HCT116 (cell line): ENCODE measurements around the gene DCP1A. TPM values are rescaled to one million over a fixed set of nuclear protein-coding genes. Genes with fewer than 3 reads are reported as not detected.

Experiments used
- ATAC-seq: fragments of 200-7000 bp; cut with Tn5 transposase; 2 replicates; pipeline ENCODE4 v1.9.1; 2020; ENCODE audit warnings: mild to moderate bottlenecking, moderate library complexity
- BruUV-seq: library from RNA; stranded (reverse); fragments of 400-500 nt; replicated peaks from 2 replicates; lab custom pipeline; 2021; lab: Mats Ljungman, UMichigan
- CTCF ChIA-PET: fragments of 300-600 bp; sonication (Branson Sonifier 250); formaldehyde crosslinking; loops from one replicate; lab custom pipeline; 2021; ENCODE audit warnings: antibody characterized with exemption; lab: Charles Lee
- POLR2A ChIA-PET: fragments of 300-600, 350-600 bp; sonication (Branson Sonifier 250); formaldehyde crosslinking; loops from one replicate; lab custom pipeline; 2021; ENCODE audit warnings: antibody characterized with exemption; lab: Charles Lee
- RAD21 ChIA-PET, 2 experiments: fragments of 300-600 bp; sonication (Branson Sonifier 250); formaldehyde crosslinking; loops; one replicate each; lab custom pipeline; 2023; ENCODE audit warnings: low total read pairs in 2 of 2; ENCODE audit not compliant: uncharacterized antibody in 2 of 2, unreplicated experiment in 2 of 2, low non-redundant PET in 1 of 2; lab: Charles Lee
- DNase-seq: peaks from one replicate; pipeline ENCODE4 v3.0.0-alpha.2; 2010; ENCODE audit warnings: low read depth, low spot score
- H2AFZ ChIP-seq: fragments of 200-600 bp; shearing (Covaris generic), sonication (generic); 2 replicates; pipeline ENCODE4 v1.6.1; 2017; ENCODE audit warnings: low read depth, mixed run types, mixed read lengths, antibody characterized with exemption, low read length; ENCODE audit not compliant: poor library complexity, severe bottlenecking
- H3K27ac ChIP-seq: 2 replicates; pipeline ENCODE4 v1.5.1; 2012; ENCODE audit warnings: low read depth, low read length
- H3K27me3 ChIP-seq: fragments of 200-600 bp; sonication (generic); 2 replicates; pipeline ENCODE4 v1.6.1; 2016; ENCODE audit warnings: mixed run types, low read length, mixed read lengths; ENCODE audit not compliant: insufficient read depth
- H3K36me3 ChIP-seq, 2 experiments: fragments of 200-500 bp in 1 of 2; fragments of 200-600 bp in 1 of 2; sonication (Bioruptor generic) in 1 of 2; sonication (generic) in 1 of 2; 2 replicates each; pipeline versions ENCODE4 v1.5.1 to v1.6.1; 2014 to 2016; ENCODE audit warnings: low read length in 2 of 2, inconsistent platforms in 1 of 2, mixed read lengths in 1 of 2, mixed run types in 1 of 2; ENCODE audit not compliant: insufficient read depth in 2 of 2, control insufficient read depth in 1 of 2
- H3K4me1 ChIP-seq, 2 experiments: fragments of 200-600 bp in 1 of 2; sonication (generic) in 1 of 2; 2 replicates each; pipeline versions ENCODE4 v1.5.1 to v1.6.1; 2012 to 2017; ENCODE audit warnings: low read length in 2 of 2, inconsistent platforms in 1 of 2, mild to moderate bottlenecking in 1 of 2, mixed read lengths in 1 of 2, mixed run types in 1 of 2, moderate library complexity in 1 of 2; ENCODE audit not compliant: insufficient read depth in 2 of 2, control insufficient read depth in 1 of 2
- H3K4me2 ChIP-seq: fragments of 200-600 bp; sonication (generic); 2 replicates; pipeline ENCODE4 v1.6.1; 2017; ENCODE audit warnings: mixed run types, low read length, mixed read lengths
- H3K4me3 ChIP-seq, 2 experiments: fragments of 200-600 bp in 1 of 2; sonication (generic) in 1 of 2; replicated peaks in 1 of 2; 2 replicates each; pipeline ENCODE4 v1.5.1; 2011 to 2016; ENCODE audit warnings: low read length in 2 of 2, control low read depth in 1 of 2, low read depth in 1 of 2, mild to moderate bottlenecking in 1 of 2, mixed read lengths in 1 of 2, mixed run types in 1 of 2
- H3K79me2 ChIP-seq: fragments of 200-600 bp; sonication (generic); 2 replicates; pipeline ENCODE4 v1.6.1; 2017; ENCODE audit warnings: mild to moderate bottlenecking, mixed run types, low read length, moderate library complexity, mixed read lengths; ENCODE audit not compliant: insufficient read depth
- H3K9ac ChIP-seq: fragments of 200-600 bp; sonication (generic); 2 replicates; pipeline ENCODE4 v1.6.1; 2016; ENCODE audit warnings: low read length, mixed read lengths
- H3K9me2 ChIP-seq: fragments of 200-600 bp; sonication (generic), shearing (Covaris generic); 2 replicates; pipeline ENCODE4 v1.6.1; 2017; ENCODE audit warnings: mixed run types, mild to moderate bottlenecking, moderate library complexity; ENCODE audit not compliant: insufficient read depth
- H3K9me3 ChIP-seq, 2 experiments: fragments of 200-500 bp in 1 of 2; fragments of 200-600 bp in 1 of 2; sonication (Bioruptor generic) in 1 of 2; sonication (generic) in 1 of 2; 2 replicates each; pipeline ENCODE4 v1.6.1; 2014 to 2017; ENCODE audit warnings: low read length in 2 of 2, mixed read lengths in 2 of 2, inconsistent platforms in 1 of 2, low read depth in 1 of 2, mild to moderate bottlenecking in 1 of 2, mixed run types in 1 of 2, moderate library complexity in 1 of 2; ENCODE audit not compliant: control insufficient read depth in 1 of 2, insufficient read depth in 1 of 2
- H4K20me1 ChIP-seq: fragments of 200-600 bp; sonication (generic), shearing (Covaris generic); 2 replicates; pipeline ENCODE4 v1.6.1; 2017; ENCODE audit warnings: mixed run types, mild to moderate bottlenecking, moderate library complexity; ENCODE audit not compliant: insufficient read depth
- ATF3 ChIP-seq: IDR thresholded peaks from 2 replicates; pipeline ENCODE4 v1.6.1; 2012
- CBX3 ChIP-seq: IDR thresholded peaks from 2 replicates; pipeline ENCODE4 v1.6.1; 2012; ENCODE audit warnings: low read depth
- CEBPB ChIP-seq: IDR thresholded peaks from 2 replicates; pipeline ENCODE4 v1.6.1; 2012; ENCODE audit warnings: low read depth
- ELF1 ChIP-seq: IDR thresholded peaks from 2 replicates; pipeline ENCODE4 v1.6.1; 2012; ENCODE audit warnings: low read depth, borderline replicate concordance
- EZH2 ChIP-seq: fragments of 200-600 bp; sonication (generic); IDR thresholded peaks from 2 replicates; pipeline ENCODE4 v1.6.1; 2017; ENCODE audit warnings: antibody characterized with exemption, mixed run types
- EZH2phosphoT487 ChIP-seq: fragments of 200-600 bp; IDR thresholded peaks from 2 replicates; pipeline ENCODE4 v1.6.1; 2018; ENCODE audit warnings: antibody characterized with exemption, borderline replicate concordance
- JUND ChIP-seq: IDR thresholded peaks from 2 replicates; pipeline ENCODE4 v1.6.1; 2012
- POLR2A ChIP-seq: IDR thresholded peaks from 2 replicates; pipeline ENCODE4 v1.7.0; 2011; ENCODE audit warnings: borderline replicate concordance; ENCODE audit not compliant: insufficient read depth, insufficient read length; ENCODE audit errors: extremely low read depth
- SIN3A ChIP-seq: IDR thresholded peaks from 2 replicates; pipeline ENCODE4 v1.6.1; 2012; ENCODE audit warnings: low read depth
- SP1 ChIP-seq: IDR thresholded peaks from 2 replicates; pipeline ENCODE4 v1.6.1; 2012; ENCODE audit warnings: low read depth
- TCF7L2 ChIP-seq: IDR thresholded peaks from 2 replicates; pipeline ENCODE4 v1.7.0; 2011; ENCODE audit warnings: borderline replicate concordance, inconsistent platforms; ENCODE audit not compliant: insufficient read depth, insufficient read length; ENCODE audit errors: extremely low read depth
- ZFX ChIP-seq: fragments of 450-650 bp; IDR thresholded peaks from 2 replicates; pipeline ENCODE4 v1.6.1; 2017
- ZNF274 ChIP-seq: fragments of 200-500 bp; sonication (Bioruptor generic); IDR thresholded peaks from 2 replicates; pipeline ENCODE4 v1.6.1; 2014; ENCODE audit warnings: mild to moderate bottlenecking, low read depth, low read length, inconsistent platforms
- intact Hi-C: fragments of 100-400 bp; cut with micrococcal nuclease; formaldehyde crosslinking; loops from 2 replicates; pipeline ENCODE4 v1.10.0; 2022
- total RNA-seq: library from RNA; stranded (reverse); gene quantifications from one replicate; pipeline ENCODE4 v1.2.1, GENCODE V29; 2021; ENCODE audit not compliant: unreplicated experiment
- TF ChIP-seq, protein P1 (sequence below): IDR thresholded peaks from 2 replicates; pipeline ENCODE4 v1.6.1; 2012
- TF ChIP-seq, protein P2 (sequence below): IDR thresholded peaks from 2 replicates; pipeline ENCODE4 v1.6.1; 2011; ENCODE audit warnings: mild to moderate bottlenecking, low read length, moderate library complexity; ENCODE audit not compliant: insufficient replicate concordance; ENCODE audit errors: extremely low read depth

DCP1A gene
- total RNA-seq, 1 experiment from 2014 or later, result 33.2 TPM

DNA sequence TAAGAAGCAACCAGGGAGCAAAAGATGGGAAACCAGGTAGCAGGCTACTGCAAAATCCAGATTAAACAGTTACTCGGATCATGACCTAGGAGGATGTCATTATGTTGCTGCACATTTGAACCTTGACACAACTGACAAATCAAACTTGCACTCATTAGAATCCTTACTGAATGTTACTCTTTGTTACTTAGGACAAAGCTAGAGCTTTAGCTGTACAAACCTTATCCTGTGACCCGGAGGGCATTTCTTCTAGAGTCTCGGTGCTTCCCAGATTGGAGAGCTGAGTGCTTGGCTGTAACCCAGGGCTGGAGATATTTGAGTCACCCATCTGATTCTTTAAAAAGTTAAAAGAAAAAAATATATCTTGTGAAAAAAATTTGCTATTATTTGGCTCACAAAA, 43.4 kb downstream of the DCP1A start:
- no peaks in the 10 kb centered on the region for H4K20me1 ChIP-seq
- intact Hi-C loops, result no loop called here
- ChIA-PET CTCF (no interaction called here), RAD21 (no interaction called here), POLR2A (no interaction called here)
- ATAC-seq (no peak), DNase-seq (no peak)
- peaks cover 8 to 18% of the 10 kb centered on the region in 2 experiments; a peak in 3 of 4 replicates for H3K36me3 ChIP-seq
- no peak overlapping the region for H3K4me2 ChIP-seq
- no peak overlapping the region for H3K27ac ChIP-seq
- no peak for TF ChIP-seq CEBPB
- TF ChIP-seq JUND, result no peak
- TF ChIP-seq ZNF274, result no peak
- no peak for TF ChIP-seq EZH2phosphoT487
- no peak for TF ChIP-seq ATF3
- TF ChIP-seq SP1, result no peak
- TF ChIP-seq, protein P1, sequence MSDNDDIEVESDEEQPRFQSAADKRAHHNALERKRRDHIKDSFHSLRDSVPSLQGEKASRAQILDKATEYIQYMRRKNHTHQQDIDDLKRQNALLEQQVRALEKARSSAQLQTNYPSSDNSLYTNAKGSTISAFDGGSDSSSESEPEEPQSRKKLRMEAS, result no peak
- no peak for TF ChIP-seq TCF7L2
- TF ChIP-seq, protein P2, sequence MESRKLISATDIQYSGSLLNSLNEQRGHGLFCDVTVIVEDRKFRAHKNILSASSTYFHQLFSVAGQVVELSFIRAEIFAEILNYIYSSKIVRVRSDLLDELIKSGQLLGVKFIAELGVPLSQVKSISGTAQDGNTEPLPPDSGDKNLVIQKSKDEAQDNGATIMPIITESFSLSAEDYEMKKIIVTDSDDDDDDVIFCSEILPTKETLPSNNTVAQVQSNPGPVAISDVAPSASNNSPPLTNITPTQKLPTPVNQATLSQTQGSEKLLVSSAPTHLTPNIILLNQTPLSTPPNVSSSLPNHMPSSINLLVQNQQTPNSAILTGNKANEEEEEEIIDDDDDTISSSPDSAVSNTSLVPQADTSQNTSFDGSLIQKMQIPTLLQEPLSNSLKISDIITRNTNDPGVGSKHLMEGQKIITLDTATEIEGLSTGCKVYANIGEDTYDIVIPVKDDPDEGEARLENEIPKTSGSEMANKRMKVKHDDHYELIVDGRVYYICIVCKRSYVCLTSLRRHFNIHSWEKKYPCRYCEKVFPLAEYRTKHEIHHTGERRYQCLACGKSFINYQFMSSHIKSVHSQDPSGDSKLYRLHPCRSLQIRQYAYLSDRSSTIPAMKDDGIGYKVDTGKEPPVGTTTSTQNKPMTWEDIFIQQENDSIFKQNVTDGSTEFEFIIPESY, result no peak
- no peak for TF ChIP-seq SIN3A
- no peak for TF ChIP-seq ELF1
- TF ChIP-seq EZH2, result no peak
- no peak for TF ChIP-seq POLR2A
- no peak for TF ChIP-seq ZFX
- no peak for TF ChIP-seq CBX3
- H3K79me2 ChIP-seq, result no peaks in the 10 kb centered on the region
- no peaks in the 10 kb centered on the region for H3K27me3 ChIP-seq
- H3K9me3 ChIP-seq, result no peaks in the 10 kb centered on the region
- H3K9ac ChIP-seq, result no peak overlapping the region
- no peaks in the 10 kb centered on the region for H3K4me1 ChIP-seq
- no peaks in the 10 kb centered on the region for H3K9me2 ChIP-seq
- H2AFZ ChIP-seq, result no peak overlapping the region
- H3K4me3 ChIP-seq, result no peak overlapping the region
- BruUV-seq, result no TSS peak
